GM19324 (cell line): ENCODE measurements around the gene CFAP46.

Experiments
- ATAC-seq: cut with Tn5 transposase; IDR thresholded peaks from one replicate; pipeline ENCODE4 v1.9.1; 2021; ENCODE audit warnings: mild to moderate bottlenecking, moderate library complexity; ENCODE audit not compliant: unreplicated experiment, low FRiP score

CFAP46 gene

DNA sequence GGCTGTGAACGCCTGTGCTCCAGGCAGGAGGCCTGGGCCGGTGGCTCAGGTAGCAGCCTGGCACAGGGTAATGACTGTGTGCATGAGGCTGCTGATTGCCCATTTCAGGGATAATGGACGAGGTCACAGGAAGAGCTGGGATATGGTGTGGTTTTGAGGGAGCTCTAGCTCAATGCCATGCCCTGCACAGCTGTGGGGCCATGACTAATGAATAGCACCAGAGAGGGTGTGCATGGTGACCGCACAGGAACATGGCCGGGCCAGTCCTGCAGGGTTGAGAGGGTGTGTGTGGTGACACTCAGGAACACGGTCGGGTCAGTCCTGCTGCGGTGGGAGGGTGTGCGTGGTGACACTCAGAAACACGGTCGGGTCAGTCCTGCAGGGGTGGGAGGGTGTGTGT, 178.3 kb downstream of the CFAP46 start:
- no peak for ATAC-seq

GRCh38 chr10:132763545-132763944, 178.8 kb downstream of the CFAP46 start:
- ATAC-seq = no peak

- ATAC-seq = no peak
Measured at GRCh38 chr10:132762267-132762666, 180.1 kb downstream of the CFAP46 start.

DNA sequence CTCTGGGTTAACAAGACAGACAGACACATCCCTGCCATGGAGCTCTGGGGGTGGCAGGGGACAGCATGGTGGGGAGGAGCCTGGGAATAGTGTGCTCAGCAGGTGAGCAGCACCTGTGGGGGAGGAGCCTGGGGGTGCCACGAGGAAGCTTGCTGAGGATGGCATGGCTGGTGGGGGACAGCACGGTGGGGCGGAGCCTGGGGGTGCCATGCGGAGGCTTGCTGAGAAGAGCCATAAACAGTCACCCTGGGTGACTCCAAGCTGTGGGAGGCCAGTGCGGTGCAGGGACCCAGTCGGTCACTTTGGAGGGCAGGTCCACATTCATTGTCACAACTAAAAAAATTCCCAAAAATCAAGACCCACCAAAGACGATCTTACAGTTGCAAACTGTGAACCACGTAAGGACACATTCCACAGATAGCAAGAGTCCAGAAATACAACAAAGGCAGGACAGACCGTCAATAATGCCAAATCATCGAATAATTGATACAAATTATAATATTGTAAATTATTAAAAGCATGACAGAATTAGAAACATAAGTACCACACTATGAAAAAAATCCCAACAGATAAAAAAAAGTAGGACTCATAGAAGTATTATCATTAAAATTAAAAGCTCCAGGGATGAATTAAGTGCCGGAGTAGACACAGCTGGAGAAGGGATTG, 180.8 kb downstream of the CFAP46 start:
- no peak for ATAC-seq

GRCh38 chr10:132758865-132759264, 183.5 kb downstream of the CFAP46 start:
- ATAC-seq = no peak
